Measurements from ENCODE around the gene SPRING1. TPM values are rescaled to one million over a fixed set of nuclear protein-coding genes. Genes with fewer than 3 reads are reported as not detected.

SPRING1 gene
- total RNA-seq, 3 donors from 2014 or later: 32.2 to 53.7 (median 53.6) TPM

DNA sequence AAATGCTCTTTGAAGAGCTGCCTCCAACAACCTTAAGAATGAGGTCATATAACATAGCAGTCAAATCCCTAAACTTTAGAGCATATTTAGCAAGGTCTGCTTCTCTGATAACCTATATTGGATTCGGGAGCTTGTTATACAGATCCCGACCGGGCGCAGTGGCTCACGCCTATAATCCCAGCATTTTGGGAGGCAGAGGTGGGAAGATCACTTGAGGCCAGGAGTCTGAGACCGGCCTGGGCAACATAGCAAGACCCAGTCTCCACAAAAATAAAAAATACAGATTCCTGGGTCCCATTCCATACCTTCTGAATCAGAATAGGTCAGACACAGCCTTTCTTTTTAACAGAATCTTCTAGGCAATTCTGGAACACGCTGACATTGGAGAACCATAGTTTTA is 46.7 kb downstream of the SPRING1 start:
- Histone ChIP-seq H3K4me1 (ENCODE audit: low read depth) (peaks cover 6% of the 10 kb centered on the region), H3K36me3 (ENCODE audit: low read depth) (no peaks in the 10 kb centered on the region), H3K9me3 (no peaks in the 10 kb centered on the region), H3K4me3 (no peak overlapping the region)
- DNase-seq: no peak
- no peak for ATAC-seq
- TF ChIP-seq, protein P1, sequence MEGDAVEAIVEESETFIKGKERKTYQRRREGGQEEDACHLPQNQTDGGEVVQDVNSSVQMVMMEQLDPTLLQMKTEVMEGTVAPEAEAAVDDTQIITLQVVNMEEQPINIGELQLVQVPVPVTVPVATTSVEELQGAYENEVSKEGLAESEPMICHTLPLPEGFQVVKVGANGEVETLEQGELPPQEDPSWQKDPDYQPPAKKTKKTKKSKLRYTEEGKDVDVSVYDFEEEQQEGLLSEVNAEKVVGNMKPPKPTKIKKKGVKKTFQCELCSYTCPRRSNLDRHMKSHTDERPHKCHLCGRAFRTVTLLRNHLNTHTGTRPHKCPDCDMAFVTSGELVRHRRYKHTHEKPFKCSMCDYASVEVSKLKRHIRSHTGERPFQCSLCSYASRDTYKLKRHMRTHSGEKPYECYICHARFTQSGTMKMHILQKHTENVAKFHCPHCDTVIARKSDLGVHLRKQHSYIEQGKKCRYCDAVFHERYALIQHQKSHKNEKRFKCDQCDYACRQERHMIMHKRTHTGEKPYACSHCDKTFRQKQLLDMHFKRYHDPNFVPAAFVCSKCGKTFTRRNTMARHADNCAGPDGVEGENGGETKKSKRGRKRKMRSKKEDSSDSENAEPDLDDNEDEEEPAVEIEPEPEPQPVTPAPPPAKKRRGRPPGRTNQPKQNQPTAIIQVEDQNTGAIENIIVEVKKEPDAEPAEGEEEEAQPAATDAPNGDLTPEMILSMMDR (IDR thresholded peaks at IDR 0.05): no peak
- intact Hi-C loops (cut with DNase I, micrococcal nuclease): no loop called here

GRCh38 chr12:116689979-116690744 is 47.7 kb downstream of the SPRING1 start:
- ATAC-seq (no peak), DNase-seq (no peak)
- Histone ChIP-seq H3K9me3 (no peaks in the 10 kb centered on the region), H3K36me3 (ENCODE audit: low read depth) (no peaks in the 10 kb centered on the region), H3K4me3 (no peak overlapping the region), H3K4me1 (ENCODE audit: low read depth) (peaks cover 6% of the 10 kb centered on the region)
- intact Hi-C loops (cut with DNase I, micrococcal nuclease): no loop called here
- TF ChIP-seq, protein P1 (IDR thresholded peaks at IDR 0.05): no peak

DNA sequence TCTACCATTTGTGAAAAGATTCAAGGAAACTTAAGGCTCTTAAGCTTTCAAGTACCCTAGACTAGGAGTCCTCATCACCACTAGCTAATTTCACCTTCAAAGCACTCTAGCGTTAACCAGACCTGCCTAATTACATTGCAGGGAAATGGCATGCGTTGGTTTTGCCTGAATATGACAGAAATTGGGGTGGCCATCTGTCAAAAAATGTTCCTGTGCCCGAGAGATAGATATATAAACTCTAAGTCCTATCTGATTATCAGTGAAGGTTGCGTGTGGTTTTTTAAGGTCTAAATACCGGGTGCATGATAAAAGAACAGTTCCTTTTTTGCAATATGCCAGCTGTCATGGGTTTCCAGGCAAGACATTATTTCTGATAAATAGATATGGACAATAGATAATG is 48.3 kb downstream of the SPRING1 start:
- Histone ChIP-seq H3K36me3 (ENCODE audit: low read depth) (no peaks in the 10 kb centered on the region), H3K4me1 (ENCODE audit: low read depth) (peaks cover 6% of the 10 kb centered on the region), H3K4me3 (no peak overlapping the region), H3K9me3 (no peaks in the 10 kb centered on the region)
- no peak for ATAC-seq
- DNase-seq: no peak
- TF ChIP-seq, protein P1 (IDR thresholded peaks at IDR 0.05): no peak
- intact Hi-C loops (cut with DNase I, micrococcal nuclease): no loop called here

Other genes with a start within 250 kb of the SPRING1 start
- gene MAP1LC3B2, start 178.7 kb downstream of the SPRING1 start, total RNA-seq: 1 to 10 TPM; 1.6 to 2.0 (median 1.7) TPM
- 1 to 10 TPM; 2.0 to 3.7 (median 2.1) TPM for gene RNFT2, start 246 bp upstream of the SPRING1 start, total RNA-seq
- 1 to 10 TPM in 1 of 3 donors, under 1 TPM in 2; 0.22 to 1.0 (median 0.25) TPM for gene HRK, start 143.4 kb upstream of the SPRING1 start, total RNA-seq
- gene FBXW8, start 172.9 kb upstream of the SPRING1 start, total RNA-seq: 10 to 100 TPM; 12.0 to 13.2 (median 13.1) TPM

Measured in mucosa of descending colon (tissue), 3 donors.